Endothelial cell of umbilical vein (primary cell): ENCODE measurements around the gene LAIR1. TPM values are rescaled to one million over a fixed set of nuclear protein-coding genes. Genes with fewer than 3 reads are reported as not detected.

Experiments
- BruUV-seq: library from RNA; stranded (reverse); fragments of 400-500 nt; replicated peaks from 2 replicates; lab custom pipeline; 2021; lab: Mats Ljungman, UMichigan
- CTCF ChIA-PET: fragments of 300-600, 350-600 bp; sonication (Branson Sonifier 250); formaldehyde crosslinking; loops from one replicate; lab custom pipeline; 2021; ENCODE audit warnings: antibody characterized with exemption, inconsistent platforms; lab: Charles Lee
- POLR2A ChIA-PET: fragments of 300-600, 350-600 bp; sonication (Branson Sonifier 250); formaldehyde crosslinking; loops from one replicate; lab custom pipeline; 2021; ENCODE audit warnings: antibody characterized with exemption, inconsistent platforms; lab: Charles Lee
- DNase-seq: peaks from one replicate; pipeline ENCODE4 v3.0.0-alpha.2; 2011; ENCODE audit warnings: low read depth, low spot score
- FAIRE-seq: peaks from 2 replicates; lab custom pipeline; 2011; peaks lifted over from hg19 to GRCh38; lab: Jason Lieb, UNC
- H2AFZ ChIP-seq: 2 replicates; pipeline ENCODE4 v1.6.0; 2012; ENCODE audit warnings: low read depth, low read length, control low read depth, inconsistent platforms
- H3K27ac ChIP-seq: 2 replicates; pipeline ENCODE4 v1.5.1; 2011; ENCODE audit warnings: low read depth, mild to moderate bottlenecking, control low read depth, low read length, moderate library complexity; ENCODE audit not compliant: insufficient read depth
- H3K27me3 ChIP-seq, 2 experiments: 2 replicates each; pipeline versions ENCODE4 v1.6.0 to v1.6.1; 2011; ENCODE audit warnings: low read length in 2 of 2, mixed read lengths in 1 of 2; ENCODE audit not compliant: control insufficient read depth in 2 of 2, insufficient read depth in 2 of 2
- H3K36me3 ChIP-seq, 2 experiments: 2 replicates in 1 of 2; 3 replicates in 1 of 2; pipeline ENCODE4 v1.5.1; 2011; ENCODE audit warnings: low read length in 2 of 2, mild to moderate bottlenecking in 1 of 2, moderate library complexity in 1 of 2; ENCODE audit not compliant: control insufficient read depth in 2 of 2, insufficient read depth in 2 of 2; ENCODE audit errors: extremely low read depth in 1 of 2
- H3K4me1 ChIP-seq: 3 replicates; pipeline ENCODE4 v1.5.1; 2011; ENCODE audit warnings: mild to moderate bottlenecking, low read length; ENCODE audit not compliant: control insufficient read depth, insufficient read depth; ENCODE audit errors: extremely low read depth
- H3K4me2 ChIP-seq: 2 replicates; pipeline ENCODE4 v1.6.1; 2011; ENCODE audit warnings: low read length, control low read depth, mixed read lengths; ENCODE audit not compliant: insufficient read depth
- H3K4me3 ChIP-seq, 3 experiments: fragments of 200-600 bp in 1 of 3; sonication (generic), shearing (Covaris generic) in 1 of 3; replicated peaks in 1 of 3; 2 replicates each; pipeline ENCODE4 v1.5.1; 2011 to 2016; ENCODE audit warnings: control low read depth in 3 of 3, low read length in 3 of 3, mild to moderate bottlenecking in 2 of 3, inconsistent platforms in 1 of 3, low read depth in 1 of 3, moderate library complexity in 1 of 3; ENCODE audit not compliant: insufficient read depth in 1 of 3
- H3K79me2 ChIP-seq: 2 replicates; pipeline ENCODE4 v1.6.0; 2012; ENCODE audit warnings: low read length, inconsistent platforms; ENCODE audit not compliant: control insufficient read depth, insufficient read depth
- H3K9ac ChIP-seq: replicated peaks from 2 replicates; pipeline ENCODE3; 2011; ENCODE audit warnings: low read length, control low read depth; ENCODE audit not compliant: insufficient read depth; ENCODE audit errors: extremely low read depth
- H3K9me1 ChIP-seq: replicated peaks from 3 replicates; pipeline ENCODE4 v1.6.0; 2011; ENCODE audit warnings: mild to moderate bottlenecking, low read length; ENCODE audit not compliant: control insufficient read depth, insufficient read depth; ENCODE audit errors: extremely low read depth
- H3K9me3 ChIP-seq: replicated peaks from 2 replicates; pipeline ENCODE4 v1.5.1; 2012; ENCODE audit warnings: low read length, inconsistent platforms; ENCODE audit not compliant: control insufficient read depth, insufficient read depth
- H4K20me1 ChIP-seq: replicated peaks from 2 replicates; pipeline ENCODE3; 2011; ENCODE audit warnings: mild to moderate bottlenecking, low read length; ENCODE audit not compliant: control insufficient read depth, insufficient read depth; ENCODE audit errors: extremely low read depth
- CTCF ChIP-seq, 2 donors: IDR thresholded peaks; 1 replicate in 1 of 2; 2 replicates in 1 of 2; pipeline ENCODE4 v1.5.1; 2011; ENCODE audit warnings: low read length in 2 of 2, mild to moderate bottlenecking in 2 of 2, moderate library complexity in 2 of 2, control low read depth in 1 of 2, inconsistent platforms in 1 of 2, low read depth in 1 of 2; ENCODE audit not compliant: insufficient read depth in 1 of 2; ENCODE audit errors: extremely low read depth in 1 of 2
- GATA2 ChIP-seq: IDR thresholded peaks from 2 replicates; pipeline ENCODE4 v1.7.0; 2011; ENCODE audit warnings: low read depth, mild to moderate bottlenecking, moderate library complexity, mixed read lengths, low read length; ENCODE audit not compliant: insufficient read length, insufficient read depth
- MYC ChIP-seq: IDR thresholded peaks from one replicate; pipeline ENCODE4 v1.6.1; 2011; ENCODE audit warnings: mild to moderate bottlenecking, low read depth, low read length
- dilution Hi-C: fragments of 300-500 bp; cut with MboI; formaldehyde crosslinking; loops from one replicate; pipeline ENCODE4 v1.15.0; 2019; ENCODE audit warnings: low sequenced_read_pairs; ENCODE audit not compliant: extremely low pct_ligation_motif_present
- intact Hi-C: fragments of 100-400 bp; cut with micrococcal nuclease; formaldehyde crosslinking; loops from one replicate; pipeline ENCODE4 v1.10.0; 2022
- polyA plus RNA-seq, 4 experiments: library from polyadenylated mRNA; depleted of rRNA in 3 of 4; stranded (reverse) in 3 of 4; unstranded in 1 of 4; fragments of >200 nt; gene quantifications; 2 replicates each; pipeline versions ENCODE4 v1.2.1 to v1.2.3, GENCODE V29; 2011 to 2012; ENCODE audit warnings: missing spikeins in 1 of 4
- total RNA-seq: library from RNA; stranded (reverse); gene quantifications from 2 replicates; pipeline ENCODE4 v1.2.3, GENCODE V29; 2021

LAIR1 gene
- total and polyA plus RNA-seq, 2 donors (not counting 3 experiments of a cell fraction or from before 2014, with no cell fraction given) = not detected

DNA sequence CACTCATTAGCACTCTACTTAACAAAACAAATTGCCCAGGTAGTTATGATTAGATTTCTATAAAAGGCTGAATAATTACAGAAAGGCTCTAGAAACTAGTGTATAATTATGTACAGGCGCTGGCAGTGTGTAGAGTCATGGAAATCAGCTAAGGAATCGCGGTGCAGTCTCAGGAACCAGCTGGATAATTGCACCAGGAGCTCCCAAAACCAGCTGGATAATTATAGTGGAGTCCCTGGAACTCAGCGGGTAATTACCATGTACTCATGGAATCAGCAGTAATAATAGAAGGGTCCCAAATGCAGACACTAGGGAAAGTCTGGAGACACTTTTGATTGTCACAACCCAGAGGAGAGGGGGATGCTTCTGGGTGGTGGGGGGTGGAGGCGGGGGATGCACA is 27.4 kb upstream of the LAIR1 start:
- FAIRE-seq (no peak), DNase-seq (no peak)
- no peaks in the 10 kb centered on the region for H3K9me3 ChIP-seq
- H3K9me1 ChIP-seq = no peaks in the 10 kb centered on the region
- no peak overlapping the region for H2AFZ ChIP-seq
- dilution Hi-C loops = no loop called here
- BruUV-seq = no TSS peak
- no peaks in the 10 kb centered on the region for H4K20me1 ChIP-seq
- no peaks in the 10 kb centered on the region for H3K36me3 ChIP-seq
- no peak overlapping the region for H3K9ac ChIP-seq
- H3K4me2 ChIP-seq = no peak overlapping the region
- peaks cover 1 to 4% of the 10 kb centered on the region in 2 experiments for H3K27me3 ChIP-seq
- H3K4me3 ChIP-seq = no peak overlapping the region
- H3K27ac ChIP-seq = no peak overlapping the region
- ChIA-PET POLR2A (no interaction called here), CTCF (interaction anchor here (1.5 to 2.6 kb wide), 5 partner anchors 10 to 126 kb away, joined by 3 to 24 read pairs (median 11); no protein-coding TSS in a partner anchor)
- H3K79me2 ChIP-seq = no peaks in the 10 kb centered on the region
- TF ChIP-seq CTCF (IDR thresholded peaks at IDR 0.05; ENCODE audit: extremely low read depth in 1 of 2, insufficient read depth in 1 of 2, low read depth in 1 of 2, low read length in 2 of 2) (no peak), MYC (no peak), GATA2 (no peak)
- peaks cover 19% of the 10 kb centered on the region for H3K4me1 ChIP-seq
- intact Hi-C loops = loop anchor here (5.0 kb wide), 1 partner anchor 35 kb away; no protein-coding TSS in a partner anchor

DNA sequence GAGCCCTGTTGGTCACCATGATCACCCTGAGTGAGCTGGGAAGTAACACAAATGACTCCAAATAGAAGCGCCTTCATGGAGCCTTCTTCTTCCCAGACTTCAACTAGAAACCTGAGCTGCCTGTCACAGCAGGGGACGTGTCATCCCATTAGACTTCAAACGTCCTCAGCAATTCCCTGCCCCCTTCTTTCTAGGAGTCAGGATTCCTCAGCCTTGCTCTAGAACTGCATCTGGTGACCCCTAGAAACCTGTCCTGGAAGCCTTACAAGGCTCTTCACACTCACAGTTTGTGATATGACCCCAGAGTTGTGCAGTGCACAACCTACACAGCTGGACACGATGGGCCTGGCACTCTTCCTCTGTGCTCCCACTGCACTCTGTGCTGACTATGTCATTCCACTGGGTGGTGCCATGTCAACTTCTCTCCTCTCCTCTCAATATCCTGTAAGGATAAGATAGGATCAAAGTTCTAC is 26.9 kb upstream of the LAIR1 start:
- Histone ChIP-seq H3K4me3 (no peak overlapping the region), H2AFZ (no peak overlapping the region), H3K4me1 (peaks cover 19% of the 10 kb centered on the region), H3K9me1 (no peaks in the 10 kb centered on the region), H3K4me2 (no peak overlapping the region), H3K9me3 (no peaks in the 10 kb centered on the region), H3K9ac (no peak overlapping the region), H3K36me3 (no peaks in the 10 kb centered on the region), H3K79me2 (no peaks in the 10 kb centered on the region), H3K27ac (no peak overlapping the region), H4K20me1 (no peaks in the 10 kb centered on the region), H3K27me3 (peaks cover 1 to 4% of the 10 kb centered on the region in 2 experiments)
- ChIA-PET CTCF (interaction anchor here (0.6 to 2.6 kb wide), 17 partner anchors 9 to 620 kb away, joined by 3 to 24 read pairs (median 4); partner anchors contain the start of gene LENG8), POLR2A (no interaction called here)
- no TSS peak for BruUV-seq
- dilution Hi-C loops (no loop called here), intact Hi-C loops (loop anchor here (1.0 to 5.0 kb wide), 3 partner anchors 34 to 598 kb away; no protein-coding TSS in a partner anchor)
- no peak for FAIRE-seq
- TF ChIP-seq MYC (no peak), CTCF (IDR thresholded peaks at IDR 0.05; ENCODE audit: extremely low read depth in 1 of 2, insufficient read depth in 1 of 2, low read depth in 1 of 2, low read length in 2 of 2) (no peak)
- no peak for DNase-seq
